CD4-positive, alpha-beta T cell treated with Interleukin-1 beta for 1 hour (primary cell): Measurements from ENCODE around the gene SARM1.
A peak's percentile ranks its signal among the peaks of the same experiment; 100 is the strongest.
"Not testable (repeated sequence)": the region's sequence is repeated elsewhere in the genome, so short reads cannot be mapped to it uniquely, and the experiment has no call there.

Experiments used
- DNase-seq, 2 donors: peaks; one replicate each; pipeline ENCODE4 v3.0.0-alpha.2; 2020 to 2022

SARM1 gene

GRCh38 chr17:28371245-28372202, at the start of gene SARM1:
Gene SARM1 (plus strand): TSS chr17:28371694. CDS start chr17:28372033, 339 bp downstream.
- DNase-seq: peak; percentile 89 to 90

GRCh38 chr17:28324267-28324745, 47.2 kb upstream of the SARM1 start:
- no peak for DNase-seq

GRCh38 chr17:28324781-28325180, 46.7 kb upstream of the SARM1 start:
- no peak for DNase-seq

- no peak for DNase-seq
Observed at GRCh38 chr17:28325211-28325610, 46.3 kb upstream of the SARM1 start.

- no peak for DNase-seq
Observed at GRCh38 chr17:28326114-28326513, 45.4 kb upstream of the SARM1 start.

- DNase-seq: no peak
Observed at GRCh38 chr17:28327031-28327607, 44.4 kb upstream of the SARM1 start.

GRCh38 chr17:28327709-28328108, 43.8 kb upstream of the SARM1 start:
- no peak for DNase-seq

GRCh38 chr17:28328325-28328724, 43.2 kb upstream of the SARM1 start:
- DNase-seq: no peak

- DNase-seq: no peak
Observed at GRCh38 chr17:28330671-28331070, 40.8 kb upstream of the SARM1 start.

- no peak for DNase-seq
Observed at GRCh38 chr17:28331891-28332420, 39.5 kb upstream of the SARM1 start.

- DNase-seq: no peak
Observed at GRCh38 chr17:28333083-28333746, 38.3 kb upstream of the SARM1 start.

- DNase-seq: no peak
Observed at GRCh38 chr17:28334171-28334570, 37.3 kb upstream of the SARM1 start.

- DNase-seq: no peak
Observed at GRCh38 chr17:28334666-28335200, 36.8 kb upstream of the SARM1 start.

GRCh38 chr17:28335201-28335958, 36.1 kb upstream of the SARM1 start, which contains the start of the genes IFT20 and TNFAIP1:
Gene IFT20 (minus strand): TSS chr17:28335472. CDS start chr17:28331985, 3,487 bp downstream.
Gene TNFAIP1 (plus strand): TSS chr17:28335761. CDS start chr17:28339522, 3,761 bp downstream.
- DNase-seq: peak; percentile 99 to 100

GRCh38 chr17:28335959-28336871, 35.3 kb upstream of the SARM1 start:
- peak in 1 of 2 donors; percentile 29 for DNase-seq

- no peak for DNase-seq
Observed at GRCh38 chr17:28338056-28338768, 33.3 kb upstream of the SARM1 start.

GRCh38 chr17:28338769-28339212, 32.7 kb upstream of the SARM1 start:
- not testable (repeated sequence) for DNase-seq

GRCh38 chr17:28339431-28339830, 32.1 kb upstream of the SARM1 start:
- DNase-seq: no peak

- no peak for DNase-seq
Observed at GRCh38 chr17:28340374-28340773, 31.1 kb upstream of the SARM1 start.

- DNase-seq: no peak
Observed at GRCh38 chr17:28341516-28341915, 30.0 kb upstream of the SARM1 start.
